Left cardiac atrium (tissue), 4 donors: ENCODE measurements around the gene FEZF1. TPM values are rescaled to one million over a fixed set of nuclear protein-coding genes. Genes with fewer than 3 reads are reported as not detected.
"Not testable (repeated sequence)": the region's sequence is repeated elsewhere in the genome, so short reads cannot be mapped to it uniquely, and the experiment has no call there.

ENCODE experiments used
- ATAC-seq, 2 donors: fragments of 200-7000 bp; cut with Tn5 transposase; one replicate each; pipeline ENCODE4 v1.9.1; 2020; ENCODE audit warnings: mild to moderate bottlenecking in 2 of 2, moderate library complexity in 2 of 2
- DNase-seq: peaks from one replicate; pipeline ENCODE4 v3.0.0-alpha.2; 2020
- intact Hi-C, 2 donors: fragments of 100-400 bp; cut with DNase I; formaldehyde crosslinking; loops; one replicate each; pipeline versions ENCODE4 v1.14.1 to v1.15.1; 2022 to 2023
- total RNA-seq, 2 donors: library from RNA; stranded (reverse); fragmentation: NEBNext Ultra II Directional; extraction: Animal tissue kit (Norgen Biotek cat#: 25700); gene quantifications; one replicate each; pipeline ENCODE4 v1.2.1, GENCODE V29; 2021
- donor health status: DM: no; HTN: yes; CAD: no.
- donor health status: DM: no; HTN: yes; CAD: no; lungs with severe emphysema.
- donor health status: DM: yes; HTN: yes; CAD: no.
- donor health status: Dilated cardiomyopathy.

Gene FEZF1
- total RNA-seq, 2 donors from 2014 or later = not detected

DNA sequence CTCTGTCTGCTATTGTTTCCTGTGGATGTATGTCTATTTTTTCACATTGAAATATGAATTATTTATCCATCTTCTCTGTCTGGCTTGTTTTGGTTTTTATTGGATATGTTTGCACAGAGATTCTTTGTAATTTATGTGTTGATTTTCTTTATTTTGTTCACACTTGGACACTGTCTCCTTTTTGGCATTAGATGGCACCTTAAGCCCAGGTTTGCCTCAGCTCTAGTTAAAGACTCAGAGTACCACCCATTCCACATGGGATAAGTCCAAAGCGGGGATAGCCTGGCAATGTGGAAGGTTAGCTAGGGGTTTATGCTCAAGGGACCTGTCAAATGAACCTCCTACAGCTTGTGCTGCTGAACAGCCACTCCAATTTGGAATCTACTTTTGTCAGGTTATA is 14.1 kb downstream of the FEZF1 start:
- ATAC-seq = no peak
- DNase-seq = no peak
- intact Hi-C loops = no loop called here

DNA sequence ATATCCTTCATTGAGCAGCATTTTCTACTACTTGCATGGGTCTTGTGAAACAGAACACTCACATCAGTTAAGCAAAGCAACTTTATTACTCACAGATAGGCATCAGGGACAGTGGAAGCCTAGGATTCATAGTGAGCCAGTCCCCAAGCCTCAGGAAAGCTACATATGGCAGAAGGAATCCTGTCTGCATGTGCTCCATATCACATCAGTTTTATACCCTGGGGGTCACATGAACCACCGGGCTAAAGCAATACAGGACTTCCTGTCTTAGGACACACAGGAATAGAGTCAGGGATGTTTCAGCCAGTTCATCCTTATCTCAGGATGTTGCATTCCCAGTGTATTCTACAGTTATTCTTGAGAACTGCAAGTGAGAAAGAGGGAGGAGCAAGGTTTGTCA is 15.1 kb downstream of the FEZF1 start:
- DNase-seq (no peak), ATAC-seq (no peak)
- intact Hi-C loops = no loop called here

GRCh38 chr7:122284608-122285007 is 19.9 kb downstream of the FEZF1 start:
- intact Hi-C loops, DNase-seq, ATAC-seq: not testable (repeated sequence)

DNA sequence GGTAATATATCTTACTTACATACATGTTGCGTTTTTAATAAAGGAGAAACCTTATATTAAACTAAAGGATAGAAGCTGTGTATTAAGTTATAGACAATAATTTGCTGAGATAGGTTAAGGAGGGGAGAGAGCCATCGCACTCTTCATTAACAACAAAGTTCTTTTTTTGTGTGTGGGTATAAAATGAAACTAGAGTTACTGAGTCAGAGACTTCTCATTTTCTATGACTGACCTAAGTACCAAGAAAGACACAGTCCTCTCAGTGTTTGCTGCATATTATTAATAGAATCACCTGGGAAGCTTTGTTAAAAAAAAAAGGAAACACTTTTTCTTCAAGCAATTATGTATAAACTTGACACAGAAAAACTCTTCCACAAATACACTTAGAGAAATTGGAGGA is 31.4 kb downstream of the FEZF1 start:
- DNase-seq = no peak
- intact Hi-C loops = no loop called here
- ATAC-seq = no peak

- intact Hi-C loops = no loop called here
- ATAC-seq = no peak
These were observed 35.3 kb downstream of the FEZF1 start for GRCh38 chr7:122269241-122269640.

DNA sequence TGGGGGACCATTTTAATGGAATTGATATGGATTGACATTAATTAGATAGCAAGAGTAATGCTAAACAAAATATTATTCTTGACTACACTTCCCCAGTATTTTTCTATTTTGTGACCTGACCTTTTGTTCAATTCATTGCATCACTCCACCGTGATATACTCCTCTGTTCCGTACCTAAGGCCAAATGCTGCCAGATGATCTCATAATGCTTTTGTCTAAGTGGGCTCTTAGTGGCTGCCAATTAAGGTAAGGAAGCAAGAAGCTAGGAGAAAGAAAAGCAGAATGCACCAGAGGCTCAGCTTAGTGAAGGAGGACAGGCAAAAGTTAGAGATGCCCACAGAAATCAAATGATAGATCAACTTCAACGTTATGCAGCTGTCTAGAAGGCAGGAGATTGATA is 36.4 kb downstream of the FEZF1 start:
- ATAC-seq (no peak), DNase-seq (no peak)
- intact Hi-C loops = no loop called here

More at GRCh38 chr7:122269241-122269640, 35.3 kb downstream of the FEZF1 start:
- no peak for DNase-seq

DNA sequence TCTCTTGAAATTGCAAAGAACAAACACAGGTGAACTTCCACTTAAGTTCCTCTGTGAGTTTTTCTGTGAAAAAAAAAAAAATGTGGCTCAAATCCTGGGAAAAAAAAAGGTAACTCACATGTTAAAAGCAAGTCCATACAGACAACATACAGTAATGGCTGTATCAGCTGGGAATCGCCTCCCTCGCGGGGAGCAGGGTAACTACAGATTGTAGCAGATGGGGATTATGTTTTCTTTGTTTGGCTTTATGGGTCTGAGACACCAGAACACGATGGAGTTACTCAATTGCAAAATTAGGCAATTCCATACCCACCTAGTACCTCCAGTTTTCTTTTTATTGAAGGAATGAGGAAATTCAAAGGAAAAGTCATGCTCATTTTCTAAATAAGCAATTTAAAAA is 42.3 kb downstream of the FEZF1 start:
- intact Hi-C loops = no loop called here
- no peak for ATAC-seq
- DNase-seq = no peak

DNA sequence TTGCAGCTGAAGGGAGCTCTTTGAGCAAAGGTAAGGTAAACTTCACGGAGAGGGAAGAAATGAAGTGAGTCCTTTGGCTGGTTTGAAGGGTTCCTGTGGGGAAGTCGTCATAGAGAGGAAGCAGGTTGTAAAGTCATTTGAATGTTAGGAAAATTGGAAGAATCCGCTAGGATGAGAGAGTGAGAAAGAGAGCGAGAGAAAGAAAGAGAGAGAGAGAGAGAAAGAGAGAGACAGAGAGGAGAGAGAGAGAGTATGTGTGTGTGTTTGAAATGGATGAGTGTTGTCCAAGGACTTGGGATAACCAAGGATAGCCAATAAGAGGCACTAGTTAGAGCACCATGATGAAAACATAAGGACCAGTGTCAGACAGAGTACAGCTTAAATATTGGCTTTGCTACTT is 43.1 kb downstream of the FEZF1 start:
- intact Hi-C loops = no loop called here
- ATAC-seq = no peak
- DNase-seq = no peak

DNA sequence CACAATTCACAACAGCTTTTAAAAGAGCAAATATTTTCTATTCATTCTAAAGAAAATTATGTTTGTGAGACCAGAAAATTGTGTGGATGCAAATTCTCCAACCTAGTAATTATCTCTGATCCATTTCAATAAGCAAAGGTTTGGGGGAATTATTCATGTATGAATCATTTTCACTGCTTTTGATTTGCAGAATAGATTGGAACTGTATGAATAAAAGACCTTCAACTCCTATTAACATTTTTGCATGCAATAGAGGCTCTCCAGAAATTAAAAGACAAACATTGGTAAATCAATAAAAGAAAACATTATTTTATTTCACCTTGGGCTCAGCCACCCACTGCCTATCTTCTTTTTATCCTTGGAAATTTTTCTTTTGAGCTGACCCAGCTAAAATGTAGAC is 43.5 kb downstream of the FEZF1 start:
- intact Hi-C loops = no loop called here
- ATAC-seq (no peak), DNase-seq (no peak)

DNA sequence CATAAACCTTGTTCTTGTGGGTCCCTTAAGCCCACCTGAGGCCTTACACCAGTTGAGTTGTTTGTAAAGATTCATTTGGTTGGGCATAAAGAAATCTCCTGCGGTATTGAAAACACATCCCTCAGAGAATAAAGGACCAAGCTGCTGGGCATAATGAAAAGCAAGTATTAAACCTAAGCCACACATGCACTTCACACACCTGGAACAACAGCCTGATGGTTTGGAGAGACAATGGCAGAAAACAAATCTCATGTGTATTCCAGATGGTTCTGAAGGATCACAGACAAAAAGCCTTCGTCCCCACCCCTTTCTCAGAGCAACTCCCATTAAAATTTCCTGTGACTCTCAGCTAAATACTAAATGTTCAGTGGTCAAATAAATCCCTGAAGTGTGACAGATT is 44.2 kb downstream of the FEZF1 start:
- intact Hi-C loops = no loop called here
- ATAC-seq = no peak
- no peak for DNase-seq

- ATAC-seq = no peak
- intact Hi-C loops = no loop called here
- no peak for DNase-seq
These were observed 45.6 kb downstream of the FEZF1 start for GRCh38 chr7:122258971-122259370.

- DNase-seq (no peak), ATAC-seq (no peak)
- intact Hi-C loops = no loop called here
These were observed 47.5 kb downstream of the FEZF1 start for GRCh38 chr7:122257056-122257455.

DNA sequence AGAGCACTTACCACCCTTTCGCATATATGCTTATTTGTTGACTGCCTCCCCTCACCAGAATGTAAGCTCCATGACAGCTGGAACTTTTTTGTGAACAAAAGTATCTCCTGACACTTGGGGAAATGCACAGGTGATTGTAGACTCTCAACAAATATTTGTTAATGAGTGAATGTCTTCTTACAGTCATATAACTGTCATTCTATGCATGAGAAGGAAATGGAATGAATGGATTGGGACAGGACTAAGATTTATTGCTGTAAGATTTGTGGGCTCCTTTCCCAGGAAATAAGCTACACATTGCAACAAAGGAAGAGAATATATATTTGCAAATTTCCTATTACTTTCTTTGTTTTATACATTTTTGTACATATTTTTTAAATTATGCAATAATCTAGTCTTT is 48.5 kb downstream of the FEZF1 start:
- intact Hi-C loops = no loop called here
- ATAC-seq (no peak), DNase-seq (no peak)

DNA sequence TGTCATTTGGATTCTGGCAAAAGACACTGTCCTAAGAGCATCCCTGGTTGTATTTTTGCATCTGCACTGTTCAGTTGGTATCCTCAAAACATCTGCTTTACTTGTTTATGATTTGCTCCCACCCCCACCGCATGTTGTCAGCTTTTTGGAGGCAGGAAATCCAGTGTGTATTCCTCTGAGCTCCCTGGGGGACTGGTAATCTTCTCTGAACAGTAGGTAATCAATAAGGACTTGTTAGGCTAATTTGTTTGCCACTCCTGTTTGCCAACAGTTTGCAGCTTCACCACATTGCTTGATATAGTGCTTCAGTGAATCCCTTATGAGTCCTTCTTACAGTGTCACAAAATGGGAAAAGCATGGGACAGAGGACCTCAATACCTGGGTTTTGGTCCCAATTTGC is 49.1 kb downstream of the FEZF1 start:
- intact Hi-C loops = no loop called here
- DNase-seq (no peak), ATAC-seq (no peak)

Other genes with a start within 250 kb of the FEZF1 start
- 10 to 100 TPM; 12.3 to 15.0 TPM for gene AASS, start 160.5 kb downstream of the FEZF1 start, total RNA-seq